Fibroblast of mammary gland (primary cell): ENCODE data around the gene BABAM1.

Experiments
- DNase-seq: peaks from one replicate; pipeline ENCODE4 v3.0.0-alpha.2; 2010; ENCODE audit warnings: low read depth
- H3K4me3 ChIP-seq: 2 replicates; pipeline ENCODE4 v1.5.1; 2011; ENCODE audit warnings: low read depth, mild to moderate bottlenecking, low read length, moderate library complexity; ENCODE audit not compliant: control insufficient read depth
- CTCF ChIP-seq: conservative IDR thresholded peaks from 2 replicates; pipeline ENCODE4 v1.5.1; 2011; ENCODE audit warnings: low read depth, low read length, inconsistent platforms; ENCODE audit not compliant: control insufficient read depth, insufficient read depth

BABAM1 gene

GRCh38 chr19:17320435-17320834 is 53.2 kb downstream of the BABAM1 start:
- H3K4me3 ChIP-seq = no peak overlapping the region
- TF ChIP-seq CTCF = no peak
- DNase-seq = no peak

GRCh38 chr19:17321655-17322489 is 54.6 kb downstream of the BABAM1 start:
- DNase-seq = no peak
- H3K4me3 ChIP-seq = no peak overlapping the region
- TF ChIP-seq CTCF = no peak

GRCh38 chr19:17322854-17323253 is 55.6 kb downstream of the BABAM1 start:
- TF ChIP-seq CTCF = no peak
- DNase-seq = no peak
- H3K4me3 ChIP-seq = no peak overlapping the region

- H3K4me3 ChIP-seq = no peak overlapping the region
- TF ChIP-seq CTCF = no peak
- DNase-seq = no peak
Observed at GRCh38 chr19:17323300-17323963, 56.2 kb downstream of the BABAM1 start.

GRCh38 chr19:17323964-17324332 is 56.7 kb downstream of the BABAM1 start:
- no peak for TF ChIP-seq CTCF
- no peak for DNase-seq
- H3K4me3 ChIP-seq = no peak overlapping the region

GRCh38 chr19:17324357-17325114 is 57.3 kb downstream of the BABAM1 start:
- no peak overlapping the region for H3K4me3 ChIP-seq
- DNase-seq = no peak
- TF ChIP-seq CTCF = no peak
